HG02759 (cell line): ENCODE data around the gene VMP1.

Experiments
- ATAC-seq: cut with Tn5 transposase; IDR thresholded peaks from one replicate; pipeline ENCODE4 v1.9.1; 2021; ENCODE audit warnings: mild to moderate bottlenecking, moderate library complexity; ENCODE audit not compliant: unreplicated experiment

The VMP1 gene

DNA sequence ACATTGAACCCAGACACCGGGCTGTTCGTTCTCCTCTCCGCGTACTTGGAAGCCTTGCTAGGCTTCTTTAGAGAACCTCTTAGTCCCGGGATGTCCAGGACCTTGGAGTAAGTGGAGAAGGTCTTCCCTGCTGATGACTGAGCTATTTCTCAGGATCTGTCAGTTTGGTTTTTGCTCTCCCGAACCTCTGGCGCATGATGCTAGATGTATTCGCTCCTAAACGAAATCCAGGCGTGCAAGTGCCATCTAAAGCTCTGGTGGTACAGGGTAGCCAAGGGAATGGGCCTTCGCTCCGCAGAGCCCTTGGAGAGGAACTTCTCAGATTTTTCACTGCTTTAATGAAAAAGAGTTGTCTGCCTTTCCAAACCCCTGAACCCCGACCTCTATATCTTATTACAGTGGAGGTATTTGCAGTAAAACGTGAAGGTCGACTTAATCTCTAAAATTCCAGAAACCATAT is 547 bp downstream of the VMP1 start:
- ATAC-seq, result no peak

DNA sequence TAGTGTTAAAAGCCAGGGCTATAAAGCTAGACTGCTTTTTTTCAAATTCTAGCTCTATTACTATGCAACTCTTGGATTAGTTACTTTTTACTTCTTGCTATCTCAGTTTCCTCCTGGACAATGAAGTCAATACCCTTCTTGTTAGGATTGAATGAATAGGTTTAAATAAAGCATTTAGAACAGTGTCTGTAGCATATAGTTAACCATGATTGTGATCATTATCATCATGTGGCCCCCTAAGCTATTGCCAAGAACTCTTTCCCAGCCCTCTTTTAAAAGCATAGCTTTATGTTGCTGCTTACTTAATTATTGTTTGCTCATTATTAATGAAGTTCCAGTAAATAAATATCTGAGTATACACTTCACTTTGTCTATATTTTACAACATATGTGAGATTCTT is 4.5 kb downstream of the VMP1 start:
- ATAC-seq, result no peak

DNA sequence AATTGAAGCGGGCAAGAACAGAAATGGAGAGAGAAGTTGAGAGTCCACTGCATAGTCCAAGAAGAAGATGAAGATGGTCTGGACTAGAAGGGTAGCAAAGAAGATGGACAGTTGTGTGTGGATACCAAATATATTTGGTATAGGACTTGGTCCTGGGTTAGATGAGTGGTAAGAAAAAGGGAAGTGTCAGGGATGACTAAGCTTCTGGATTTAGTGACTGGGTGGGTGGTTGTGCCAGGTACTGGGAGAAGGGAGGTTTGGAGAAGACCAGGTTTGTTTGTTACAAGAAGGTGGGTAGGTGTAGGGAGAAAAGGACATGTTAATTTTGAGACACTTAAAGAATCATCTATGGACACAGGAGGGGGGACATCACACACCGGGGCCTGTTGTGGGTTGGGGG is 5.4 kb downstream of the VMP1 start:
- no peak for ATAC-seq

DNA sequence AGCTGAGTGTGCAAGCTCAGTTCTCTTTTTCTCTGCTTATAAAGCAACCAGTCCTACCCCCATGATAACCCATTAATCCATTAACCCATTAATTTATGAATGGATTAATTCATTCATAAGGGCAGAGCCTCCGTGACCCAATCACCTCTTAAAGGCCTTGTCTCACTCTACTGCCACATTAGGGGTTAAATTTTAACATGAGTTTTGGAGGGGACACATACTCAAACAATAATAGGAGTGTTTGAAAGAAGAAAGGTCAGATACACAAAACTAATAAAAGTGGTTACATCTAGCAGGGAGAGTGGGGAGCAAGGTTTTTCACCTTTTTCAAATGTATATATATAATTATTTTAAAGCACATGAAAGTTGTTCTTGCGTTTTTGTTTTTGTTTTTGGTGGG is 6.8 kb downstream of the VMP1 start:
- no peak for ATAC-seq

DNA sequence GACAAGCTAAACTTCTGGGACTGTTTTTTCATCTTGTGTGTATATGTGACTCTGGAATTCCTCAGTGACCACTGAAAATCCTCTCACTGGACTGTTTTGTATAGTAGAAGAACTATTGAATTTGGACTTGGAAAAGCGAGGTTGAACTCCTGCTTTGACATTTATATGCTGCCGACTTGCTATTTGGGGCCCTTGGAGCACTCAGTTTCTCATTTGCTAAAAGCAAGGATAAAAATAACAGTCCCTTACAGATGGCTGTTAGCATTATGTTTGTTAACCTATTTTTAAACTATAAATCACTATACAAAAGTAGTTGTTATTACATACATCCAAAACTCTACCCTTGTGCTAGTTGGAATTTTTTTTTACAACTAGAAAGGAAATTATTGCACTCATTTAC is 9.0 kb downstream of the VMP1 start:
- ATAC-seq, result no peak

DNA sequence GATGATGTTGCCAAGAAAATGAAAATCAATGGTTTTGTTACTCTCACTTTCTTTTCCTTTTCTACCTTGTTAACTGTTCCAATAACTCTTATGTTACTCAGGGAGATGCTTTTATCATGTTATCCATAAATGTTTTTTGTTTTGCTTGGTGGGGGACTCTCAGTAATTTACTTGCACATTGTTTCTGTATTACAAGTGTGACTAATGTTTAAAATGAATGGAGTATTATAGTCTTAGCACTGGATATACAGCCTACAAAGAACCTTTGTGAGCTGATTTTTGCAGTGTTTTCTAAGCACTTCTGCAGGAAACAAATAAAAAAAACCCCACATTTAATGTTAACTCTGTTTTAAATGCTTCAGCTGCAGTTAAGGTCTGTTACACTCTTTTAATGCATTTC is 12.1 kb downstream of the VMP1 start:
- ATAC-seq, result no peak

DNA sequence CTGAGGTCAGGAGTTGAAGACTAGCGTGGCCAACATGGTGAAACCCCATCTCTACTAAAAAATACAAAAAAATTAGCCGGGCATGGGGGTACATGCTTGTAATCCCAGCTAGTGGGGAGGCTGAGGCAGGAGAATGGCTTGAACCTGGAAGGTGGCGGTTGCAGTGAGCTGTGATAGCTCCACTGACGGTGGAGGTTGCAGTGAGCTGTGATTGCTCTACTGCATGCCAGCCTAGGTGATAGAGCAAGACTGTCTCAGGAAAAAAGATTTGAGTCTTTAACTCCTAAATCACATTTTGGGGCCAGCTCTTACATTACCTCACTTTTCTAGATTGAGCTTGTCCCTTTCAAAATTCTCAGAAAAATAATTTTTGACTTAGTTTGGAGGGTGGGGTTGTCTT is 15.2 kb downstream of the VMP1 start:
- no peak for ATAC-seq

DNA sequence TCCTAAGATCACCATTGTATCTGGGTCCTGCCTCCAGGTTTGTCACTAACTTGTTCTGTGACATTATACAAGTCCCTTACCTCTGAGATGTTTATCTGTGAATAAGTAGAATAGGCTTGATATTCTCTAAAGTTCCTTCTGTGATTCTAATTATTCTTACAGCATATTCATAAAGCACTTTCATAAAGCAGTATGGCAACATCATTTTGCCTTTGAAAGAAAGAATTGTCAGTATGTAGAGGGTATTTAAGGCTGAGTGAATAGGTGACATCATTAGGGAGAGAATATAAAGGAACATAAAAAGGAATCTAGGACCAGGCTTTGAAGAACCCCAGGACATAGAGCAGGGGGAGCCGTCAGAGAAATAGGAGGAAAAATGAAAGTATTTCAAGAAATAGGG is 15.6 kb downstream of the VMP1 start:
- ATAC-seq, result no peak

DNA sequence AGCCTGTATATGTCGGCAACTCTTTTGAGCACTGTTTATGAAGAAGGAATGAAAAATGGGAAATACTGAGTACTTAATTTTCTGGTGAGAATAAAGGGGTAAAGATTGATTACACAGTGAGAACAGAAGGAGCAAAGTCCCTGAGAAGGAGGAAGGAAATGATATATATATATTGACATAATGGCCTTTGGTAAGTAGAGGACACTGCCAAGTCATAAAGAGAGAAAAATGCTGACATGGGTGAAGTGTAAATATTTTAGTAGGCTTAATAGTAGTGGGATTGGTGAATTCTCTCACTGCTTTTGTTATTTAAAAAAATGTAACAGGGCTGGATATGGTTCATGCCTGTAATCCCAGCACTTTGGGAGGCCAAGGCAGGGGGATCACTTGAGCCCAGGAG is 16.2 kb downstream of the VMP1 start:
- ATAC-seq, result no peak

DNA sequence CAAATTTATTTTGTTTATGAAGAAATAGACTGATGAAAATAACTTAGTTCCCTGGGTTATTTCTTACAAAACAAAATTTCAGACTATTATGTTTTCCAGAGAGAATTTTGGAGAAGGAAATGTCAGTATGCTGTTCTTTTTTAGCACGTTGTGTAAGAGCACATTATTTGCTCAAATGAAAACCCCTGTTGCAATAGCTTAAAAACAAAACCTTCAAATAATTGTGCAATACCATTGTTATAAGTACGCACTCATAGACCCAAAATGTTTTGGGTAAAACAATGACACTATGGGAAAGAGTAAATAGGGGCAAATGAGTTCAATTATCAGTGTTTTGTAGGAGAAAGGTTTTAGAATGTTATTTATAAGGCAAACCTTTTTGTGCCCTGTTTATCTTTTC is 18.2 kb downstream of the VMP1 start:
- no peak for ATAC-seq

DNA sequence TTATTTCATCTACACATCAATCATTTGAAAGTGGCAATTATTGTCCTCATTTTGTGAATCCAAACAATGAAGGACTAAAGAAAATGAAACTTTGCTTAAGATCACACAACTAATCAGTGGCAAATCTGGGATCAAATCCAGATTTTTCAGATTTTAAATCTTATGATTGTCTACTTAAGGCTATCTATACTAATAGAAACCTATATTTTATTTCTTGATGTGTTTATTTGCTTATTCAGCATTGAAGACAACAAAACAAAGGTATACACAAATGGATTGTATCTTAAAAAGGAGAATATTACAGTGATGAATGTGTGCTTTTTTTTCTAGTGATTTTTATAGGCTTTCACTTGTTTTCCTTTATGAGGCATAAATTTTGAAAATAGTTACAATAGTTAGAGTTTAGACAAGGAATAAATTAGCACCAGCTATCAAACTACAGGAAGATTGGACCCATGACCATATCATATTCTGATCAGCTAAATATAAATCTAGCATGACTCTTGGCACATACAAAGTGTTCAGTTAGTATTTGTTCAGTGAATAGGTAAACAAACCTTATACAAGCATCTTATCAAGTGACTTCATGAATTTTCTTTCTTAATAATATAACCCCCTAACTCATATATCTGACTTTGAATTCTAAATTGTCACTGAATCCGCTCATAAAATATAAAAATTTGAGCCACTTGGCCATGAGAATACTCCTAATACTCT is 20.5 kb downstream of the VMP1 start:
- no peak for ATAC-seq

DNA sequence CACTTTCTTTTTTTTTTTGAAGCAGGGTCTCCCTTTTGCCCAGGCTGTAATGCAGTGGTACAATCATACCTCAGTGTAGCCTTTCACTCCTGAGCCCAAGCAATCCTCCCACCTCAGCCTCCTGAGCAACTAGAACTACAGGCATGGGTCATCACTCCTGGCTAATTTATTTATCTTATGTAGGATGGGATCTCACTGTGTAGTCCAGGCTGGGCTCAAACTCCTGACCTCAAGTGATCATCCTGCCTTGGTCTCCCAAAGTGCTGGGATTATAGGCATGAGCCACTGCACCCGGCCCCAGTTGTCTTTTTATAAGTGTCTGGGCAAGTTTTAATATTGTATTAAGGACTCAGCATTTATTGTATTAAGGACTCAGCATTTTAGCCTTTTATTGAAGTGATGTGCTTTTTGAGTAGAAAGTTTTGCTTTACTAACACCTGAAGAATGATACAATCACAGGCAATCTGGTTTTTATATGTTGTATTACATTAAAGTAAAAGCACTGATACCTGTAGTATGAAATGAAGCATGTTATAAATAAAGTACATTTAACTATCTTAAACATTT is 22.9 kb downstream of the VMP1 start:
- ATAC-seq, result no peak

DNA sequence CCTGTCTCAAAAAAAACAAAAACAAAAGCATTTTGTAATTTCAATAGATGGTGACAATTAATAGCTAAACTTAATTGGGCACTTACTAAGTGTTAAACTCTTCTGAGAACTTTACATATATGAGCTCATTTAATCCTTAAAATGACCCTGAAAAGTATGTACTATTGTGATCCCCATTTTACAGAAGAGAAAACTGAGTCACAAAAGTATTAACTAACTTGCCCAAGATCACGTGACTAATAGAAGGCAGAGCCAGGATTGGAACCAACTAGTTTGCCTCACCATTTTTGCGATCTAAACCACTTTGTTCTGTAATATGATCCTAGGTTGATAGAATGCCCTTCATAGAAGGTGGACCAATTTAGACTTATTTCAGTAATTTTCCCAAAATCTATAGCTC is 26.2 kb downstream of the VMP1 start:
- no peak for ATAC-seq

DNA sequence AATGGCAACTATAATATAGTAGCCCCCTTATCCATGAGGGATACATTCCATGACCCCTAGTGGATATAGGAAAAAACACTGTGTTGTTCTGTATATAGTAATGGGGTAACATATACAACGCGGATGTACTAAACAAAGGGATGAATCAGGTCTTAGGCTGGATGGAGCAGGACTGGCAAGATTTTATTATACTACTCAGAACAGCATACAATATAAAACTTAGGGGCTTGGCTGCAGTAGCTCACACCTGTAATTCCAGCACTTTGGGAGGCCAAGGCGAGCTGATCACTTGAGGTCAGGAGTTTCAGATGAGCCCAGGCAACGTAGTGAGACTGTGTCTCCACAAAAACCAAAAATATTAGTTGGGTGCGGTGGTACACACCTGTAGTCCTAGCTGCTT is 26.8 kb downstream of the VMP1 start:
- no peak for ATAC-seq

DNA sequence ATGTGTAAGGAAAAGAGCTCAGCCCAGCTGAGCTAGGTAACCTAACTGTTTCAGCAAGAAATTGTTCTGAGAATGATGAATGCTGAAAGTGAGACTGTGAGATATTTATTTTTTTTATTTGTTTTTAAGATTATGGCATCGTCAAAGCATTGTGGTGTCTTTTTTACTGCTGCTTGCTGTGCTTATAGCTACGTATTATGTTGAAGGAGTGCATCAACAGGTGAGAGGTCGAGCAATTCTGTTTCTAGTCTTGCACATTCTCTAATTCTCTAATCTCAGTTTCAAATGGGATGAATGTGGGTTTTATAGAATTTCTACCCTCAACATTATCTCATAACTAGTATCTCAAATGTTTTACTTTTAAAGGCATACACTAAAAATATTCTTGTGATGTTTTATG is 29.9 kb downstream of the VMP1 start:
- no peak for ATAC-seq

DNA sequence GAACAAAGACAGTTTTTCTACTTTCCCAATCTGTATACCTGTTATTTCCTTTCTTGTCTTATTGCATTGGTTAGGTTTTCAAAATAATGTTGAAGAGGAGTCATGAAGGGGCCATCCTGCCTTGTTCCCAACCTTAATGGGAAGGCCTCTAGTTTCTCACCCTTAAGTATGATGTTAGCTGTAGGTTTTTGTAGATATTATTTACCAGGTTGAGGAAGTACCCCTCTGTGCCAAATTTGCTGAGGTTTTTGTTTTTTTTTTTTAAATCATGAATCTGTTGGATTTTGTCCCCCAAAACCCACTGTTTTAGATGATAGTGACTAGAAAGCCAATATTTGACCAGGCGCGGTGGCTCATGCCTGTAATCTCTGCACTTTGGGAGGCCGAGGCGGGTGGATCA is 36.4 kb downstream of the VMP1 start:
- ATAC-seq, result no peak

DNA sequence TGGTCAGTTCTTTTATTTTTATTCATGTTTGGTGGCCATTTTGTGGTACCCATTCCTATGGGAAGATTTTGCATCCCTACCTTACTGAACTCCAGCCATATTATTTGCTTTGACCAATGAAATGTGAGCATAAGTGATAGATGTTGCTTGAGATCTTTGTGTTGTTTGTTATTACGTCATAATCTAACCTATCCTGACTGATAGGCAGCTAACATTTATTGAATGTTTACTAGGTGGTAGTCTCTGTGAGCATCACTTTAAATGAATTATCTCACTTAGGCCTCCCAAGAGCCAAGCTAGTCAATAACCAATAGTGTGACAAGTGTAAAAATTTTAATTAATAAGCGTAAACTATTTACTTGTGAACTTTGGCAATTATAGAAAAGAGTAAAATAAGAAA is 37.6 kb downstream of the VMP1 start:
- no peak for ATAC-seq

DNA sequence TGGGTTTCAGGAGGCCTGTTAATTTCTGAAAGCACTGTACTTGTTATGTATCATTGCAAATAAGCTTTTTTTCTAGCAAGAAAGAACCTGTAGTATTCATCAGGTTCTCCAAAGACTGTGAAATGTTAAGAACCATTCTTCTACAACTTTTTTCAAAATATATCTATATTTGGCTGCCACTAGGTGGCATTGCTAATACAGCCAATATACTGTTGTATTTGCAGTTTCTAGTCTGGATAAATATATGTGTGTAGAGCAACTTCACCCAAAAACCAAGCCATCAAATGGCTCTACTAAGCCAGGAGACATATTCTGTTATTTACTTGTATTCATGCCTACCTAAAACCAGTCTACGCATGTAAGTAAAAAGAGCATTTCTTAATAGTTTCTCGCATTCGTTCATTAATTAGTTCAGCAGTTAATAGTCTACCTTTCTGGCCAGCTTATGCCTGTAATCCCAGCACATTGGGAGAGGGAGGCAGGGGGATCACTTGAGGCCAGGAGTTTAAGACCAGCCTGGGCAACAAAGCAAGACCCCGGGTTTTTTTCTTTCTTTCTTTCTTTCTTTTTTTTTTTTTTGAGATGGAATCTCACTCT is 39.5 kb downstream of the VMP1 start:
- no peak for ATAC-seq

DNA sequence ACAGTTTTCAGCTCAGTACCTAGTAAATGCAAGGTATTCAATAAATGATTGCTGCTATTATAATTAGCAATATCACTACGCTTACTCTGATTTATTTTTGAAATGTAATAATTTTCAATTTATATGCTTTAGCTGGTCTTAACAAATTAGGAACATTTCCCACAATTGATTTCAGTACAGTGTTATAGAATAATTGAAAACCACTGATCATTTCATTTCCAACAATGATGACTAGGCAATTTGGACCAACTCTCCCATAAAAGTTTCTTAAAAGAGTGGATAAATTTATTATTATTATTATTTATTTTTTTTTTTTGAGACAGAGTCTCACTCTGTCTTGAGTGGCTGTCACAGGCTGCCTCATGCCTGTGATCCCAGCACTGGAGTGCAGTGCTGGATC is 41.1 kb downstream of the VMP1 start:
- no peak for ATAC-seq

DNA sequence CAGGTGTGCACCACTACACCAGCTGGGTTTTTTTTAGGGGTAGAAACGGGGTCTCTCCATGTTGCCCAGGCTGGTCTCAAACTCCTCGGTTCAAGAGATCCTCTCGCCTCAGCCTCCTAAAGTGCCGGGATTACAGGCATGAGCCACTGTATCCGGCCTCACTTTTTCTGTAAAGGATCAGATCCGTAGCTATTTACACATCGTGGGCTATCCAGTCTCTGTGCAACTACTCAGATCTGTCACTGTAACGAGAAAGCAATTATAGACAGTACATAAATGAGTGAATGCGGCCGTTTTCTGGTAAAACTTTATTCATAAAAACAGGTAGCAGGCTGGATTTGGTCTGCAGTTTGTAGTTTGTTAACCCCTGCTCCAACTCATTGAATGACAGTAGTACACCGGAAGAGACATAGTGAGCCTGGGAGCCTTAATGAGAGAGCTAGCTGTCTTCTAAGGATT is 44.5 kb downstream of the VMP1 start:
- ATAC-seq, result no peak

DNA sequence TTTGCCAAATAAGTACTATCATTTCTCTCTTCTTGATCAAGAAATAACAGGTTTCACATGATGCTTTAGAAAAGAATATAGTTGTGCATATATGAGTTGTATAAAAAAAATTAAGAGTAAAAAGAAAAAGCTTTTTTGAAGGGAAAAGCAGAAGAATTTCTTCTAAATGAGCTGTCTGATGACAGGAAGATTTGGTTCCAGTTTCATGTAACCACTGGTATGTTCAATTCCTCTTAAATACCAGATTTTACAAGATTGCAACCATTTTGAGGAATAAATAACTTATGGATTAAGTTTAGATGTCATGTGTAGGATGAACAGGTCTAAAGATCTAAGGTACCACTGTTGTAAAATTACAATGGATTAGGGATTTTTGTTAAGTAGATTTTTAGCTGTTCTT is 45.0 kb downstream of the VMP1 start:
- ATAC-seq, result no peak

DNA sequence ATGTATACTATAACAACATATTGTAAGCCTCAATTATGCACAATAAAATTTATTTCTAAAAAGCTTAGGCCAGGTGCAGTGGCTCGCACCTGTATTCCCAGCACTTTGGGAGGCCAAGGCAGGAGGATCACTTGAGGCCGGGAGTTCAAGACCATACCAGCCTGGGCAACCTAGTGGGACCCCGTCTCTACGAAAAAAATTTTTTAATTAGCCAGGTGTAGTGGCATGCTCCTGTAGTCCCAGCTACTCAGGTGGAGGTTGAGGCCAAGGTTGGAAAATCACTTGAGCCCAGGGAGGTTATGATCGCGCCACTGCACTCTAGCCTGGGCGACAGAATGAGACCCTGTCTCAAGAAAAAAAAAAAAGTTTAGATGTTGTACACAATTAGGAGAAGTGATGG is 45.5 kb downstream of the VMP1 start:
- no peak for ATAC-seq
